GM12878 (cell line): Measurements from ENCODE around the gene TPBG. TPM values are rescaled to one million over a fixed set of nuclear protein-coding genes. Genes with fewer than 3 reads are reported as not detected.

Experiments
- BACH1 ChIP-seq: fragments of 450-650 bp; IDR thresholded peaks from 2 replicates; pipeline ENCODE4 v1.6.1; 2017; ENCODE audit warnings: mild to moderate bottlenecking, borderline replicate concordance
- BCL3 ChIP-seq: IDR thresholded peaks from 2 replicates; pipeline ENCODE4 v1.6.1; 2011; ENCODE audit warnings: borderline replicate concordance, low read depth, mild to moderate bottlenecking, moderate library complexity, low read length; ENCODE audit not compliant: insufficient read depth, poor library complexity, severe bottlenecking
- BRCA1 ChIP-seq: IDR thresholded peaks from 2 replicates; pipeline ENCODE4 v1.6.1; 2011; ENCODE audit warnings: low read depth, low read length, improper control_type of control experiment
- CHD4 ChIP-seq: fragments of 200-600 bp; sonication (generic); IDR thresholded peaks from 2 replicates; pipeline ENCODE4 v1.6.1; 2016; ENCODE audit warnings: mild to moderate bottlenecking
- CTCF ChIP-seq, 3 experiments: IDR thresholded peaks in 2 of 3; conservative IDR thresholded peaks in 1 of 3; 2 replicates each; pipeline ENCODE4 v1.5.1; 2011; ENCODE audit warnings: low read depth in 3 of 3, low read length in 3 of 3, mild to moderate bottlenecking in 3 of 3, control low read depth in 2 of 3, moderate library complexity in 2 of 3, inconsistent platforms in 1 of 3, mixed read lengths in 1 of 3; ENCODE audit not compliant: control insufficient read depth in 2 of 3, insufficient read depth in 1 of 3; ENCODE audit errors: extremely low read depth in 1 of 3
- ELK1 ChIP-seq: IDR thresholded peaks from 2 replicates; pipeline ENCODE4 v1.6.1; 2012; ENCODE audit warnings: low read depth, low read length, improper control_type of control experiment
- EP300 ChIP-seq, 2 experiments: fragments of 150-350 bp in 1 of 2; IDR thresholded peaks; 2 replicates each; pipeline ENCODE4 v1.6.1; 2011 to 2012; ENCODE audit warnings: low read depth in 2 of 2, low read length in 2 of 2, borderline replicate concordance in 1 of 2, improper control_type of control experiment in 1 of 2, inconsistent platforms in 1 of 2; ENCODE audit not compliant: control insufficient read depth in 1 of 2
- IKZF1 ChIP-seq: fragments of 450-650 bp; conservative IDR thresholded peaks from 2 replicates; pipeline ENCODE4 v1.6.1; 2017; ENCODE audit warnings: antibody characterized with exemption, mild to moderate bottlenecking
- MLLT1 ChIP-seq: fragments of 450-650 bp; IDR thresholded peaks from 2 replicates; pipeline ENCODE4 v1.6.1; 2016; ENCODE audit warnings: mild to moderate bottlenecking
- MXI1 ChIP-seq: fragments of 150-350 bp; IDR thresholded peaks from 2 replicates; pipeline ENCODE4 v1.6.1; 2011; ENCODE audit warnings: low read depth, mild to moderate bottlenecking, inconsistent platforms, low read length, improper control_type of control experiment
- NFXL1 ChIP-seq: fragments of 450-650 bp; IDR thresholded peaks from 2 replicates; pipeline ENCODE4 v1.6.1; 2017; ENCODE audit warnings: antibody characterized with exemption, mild to moderate bottlenecking, borderline replicate concordance
- NR2F1 ChIP-seq: fragments of 450-650 bp; conservative IDR thresholded peaks from 2 replicates; pipeline ENCODE4 v1.6.1; 2017; ENCODE audit warnings: mild to moderate bottlenecking
- POLR2AphosphoS2 ChIP-seq: IDR thresholded peaks from 2 replicates; pipeline ENCODE4 v1.6.1; 2011; ENCODE audit warnings: low read depth, mild to moderate bottlenecking, low read length, improper control_type of control experiment, moderate library complexity
- SIN3A ChIP-seq: IDR thresholded peaks from 2 replicates; pipeline ENCODE4 v1.6.1; 2012; ENCODE audit warnings: low read depth, low read length, improper control_type of control experiment
- ZBTB4 ChIP-seq: fragments of 450-650 bp; formaldehyde crosslinking; IDR thresholded peaks from 2 replicates; pipeline ENCODE4 v1.4.0; 2022; ENCODE audit warnings: mild to moderate bottlenecking, moderate library complexity
- ZNF592 ChIP-seq: fragments of 450-650 bp; IDR thresholded peaks from 2 replicates; pipeline ENCODE4 v1.6.1; 2017; ENCODE audit warnings: mild to moderate bottlenecking, moderate library complexity
- polyA plus RNA-seq, 11 experiments: library from polyadenylated mRNA; depleted of rRNA in 4 of 11; unstranded in 6 of 11; stranded (reverse) in 5 of 11; fragments of >200 nt; fragmentation: Nextera tagmentation in 4 of 11; fragmentation: Illumina TruSeq in 1 of 11; extraction: Ambion mirVana in 4 of 11; extraction: Trizol in 1 of 11; gene quantifications; 1 replicate in 1 of 11; 2 replicates in 10 of 11; pipeline versions ENCODE4 v1.2.1 to v1.2.3, GENCODE V29; 2011 to 2016; ENCODE audit warnings: inconsistent platforms in 2 of 11, missing spikeins in 2 of 11, low read depth in 1 of 11
- total RNA-seq, 4 experiments: library from RNA; depleted of rRNA in 3 of 4; stranded (reverse); fragments of >200 nt in 3 of 4; fragmentation: Illumina TruSeq in 1 of 4; extraction: Trizol in 1 of 4; gene quantifications; 2 replicates each; pipeline versions ENCODE4 v1.2.1 to v1.2.3, GENCODE V29; 2013 to 2021

TPBG gene
- total and polyA plus RNA-seq, 10 of the 15 experiments (the other 5 are each of a cell fraction or from before 2014, with no cell fraction given): 0.06 to 0.98 (median 0.66) TPM

- TF ChIP-seq MLLT1 (no peak), CHD4 (no peak), CTCF (IDR thresholded peaks at IDR 0.05 in 2 of 3, conservative IDR thresholded peaks at IDR 0.05 in 1 of 3; ENCODE audit: control insufficient read depth in 2 of 3, extremely low read depth in 1 of 3, insufficient read depth in 1 of 3, low read depth in 3 of 3, low read length in 3 of 3) (no peak), ZBTB4 (CRISPR knock-in tag) (no peak), EP300 (IDR thresholded peaks at IDR 0.05; ENCODE audit: borderline replicate concordance in 1 of 2, control insufficient read depth in 1 of 2, low read depth in 2 of 2, low read length in 2 of 2) (0 out of 4 replicates have a peak, but pooled peaks of 1 of the 2 experiments have one; percentile 13), SIN3A (no peak), ELK1 (no peak), MXI1 (no peak), BACH1 (no peak), ZNF592 (no peak), NR2F1 (no peak), IKZF1 (no peak), NFXL1 (no peak), BCL3 (no peak), POLR2AphosphoS2 (no peak), BRCA1 (no peak)
Measured at GRCh38 chr6:82381278-82381677, 17.7 kb downstream of the TPBG start (continued).
